Measurements from ENCODE around the gene EIF4A3. TPM values are rescaled to one million over a fixed set of nuclear protein-coding genes. Genes with fewer than 3 reads are reported as not detected.

EIF4A3 gene
- total and polyA plus RNA-seq, 9 of the 15 experiments (the other 6 are each of a cell fraction or from before 2014, with no cell fraction given): 62.7 to 171 (median 127) TPM

GRCh38 chr17:80163336-80163735 is 16.4 kb upstream of the EIF4A3 start:
- no peaks in the 10 kb centered on the region for H3K36me3 ChIP-seq (ENCODE audit: control insufficient read depth, insufficient read depth, low read length)
- intact Hi-C loops (cut with micrococcal nuclease): no loop called here
- TF ChIP-seq NFIC (IDR thresholded peaks at IDR 0.05): 0 out of 2 replicates have a peak, but pooled peaks have one; percentile 53
- TF ChIP-seq FOXK1 (CRISPR knock-in tag; IDR thresholded peaks at IDR 0.05; ENCODE audit: borderline replicate concordance): no peak
- no peaks in the 10 kb centered on the region for H3K79me2 ChIP-seq (ENCODE audit: control insufficient read depth, insufficient read depth, low read length)
- no peaks in the 10 kb centered on the region for H4K20me1 ChIP-seq (replicated peaks; ENCODE audit: control insufficient read depth, insufficient read depth, low read length)
- H3K9me3 ChIP-seq (replicated peaks; ENCODE audit: control insufficient read depth, insufficient read depth, low read depth, low read length): no peaks in the 10 kb centered on the region
- H3K9me1 ChIP-seq (ENCODE audit: control insufficient read depth, insufficient read depth, low read length): no peaks in the 10 kb centered on the region
- no peak overlapping the region for H3K27ac ChIP-seq (ENCODE audit: extremely low read depth, low read depth, low read length)
- no peak overlapping the region for H3K4me2 ChIP-seq (ENCODE audit: insufficient read depth, low read length)
- in situ Hi-C loops (cut with MboI): no loop called here
- FAIRE-seq: no peak
- ChIA-PET CTCF (ENCODE audit: low intra/inter-chr PET ratio) (no interaction called here), POLR2A (interaction anchor here (0.9 to 2.2 kb wide), 2 partner anchors 16 to 18 kb away, joined by 5 to 8 read pairs; partner anchors contain the start of gene EIF4A3)
- no TSS peak for BruUV-seq (replicated peaks)
- H3K4me3 ChIP-seq: no peak overlapping the region
- H2AFZ ChIP-seq (ENCODE audit: low read depth, low read length): no peak overlapping the region
- ATAC-seq: no peak
- WGBS (ENCODE audit: insufficient coverage, low coverage, missing lambda C conversion rate): 5% methylated on average over 4 of the region's 4 CpGs
- DNase-seq (ENCODE audit: extremely low read depth in 1 of 4, low spot score in 3 of 4): no peak
- H3K27me3 ChIP-seq (ENCODE audit: control insufficient read depth in 2 of 2, insufficient read depth in 2 of 2, low read length in 2 of 2): peaks cover 20 to 34% of the 10 kb centered on the region in 2 experiments
- no peak overlapping the region for H3K9ac ChIP-seq (ENCODE audit: insufficient read depth in 1 of 2, low read depth in 2 of 2, low read length in 2 of 2)
- no peaks in the 10 kb centered on the region; a peak in 1 of 5 replicates for H3K4me1 ChIP-seq (replicated peaks in 1 of 2; ENCODE audit: control insufficient read depth in 2 of 2, insufficient read depth in 2 of 2, low read length in 2 of 2)

- CTCF ChIA-PET (ENCODE audit: low intra/inter-chr PET ratio): no interaction called here
- no TSS peak for BruUV-seq (replicated peaks)
- POLR2A ChIA-PET: interaction anchor here (0.7 kb wide), 1 partner anchor 294 kb away, joined by 3 read pairs; no protein-coding TSS in a partner anchor
Observed at GRCh38 chr17:80160536-80160935, 13.6 kb upstream of the EIF4A3 start.

More at GRCh38 chr17:80160536-80160935, 13.6 kb upstream of the EIF4A3 start:
- 10% methylated on average over 3 of the region's 3 CpGs for WGBS (ENCODE audit: insufficient coverage, low coverage, missing lambda C conversion rate)
- ATAC-seq (no peak), FAIRE-seq (no peak), DNase-seq (ENCODE audit: extremely low read depth in 1 of 4, low spot score in 3 of 4) (no peak)
- TF ChIP-seq JUND (IDR thresholded peaks at IDR 0.05; ENCODE audit: borderline replicate concordance, low read depth, low read length) (no peak), JUND (tag; IDR thresholded peaks at IDR 0.05; ENCODE audit: borderline replicate concordance, low read depth, low read length) (no peak), ZNF232 (CRISPR knock-in tag; IDR thresholded peaks at IDR 0.05) (no peak), NR1H2 (CRISPR knock-in tag; IDR thresholded peaks at IDR 0.05) (no peak)
- TF ChIP-seq, protein P1, sequence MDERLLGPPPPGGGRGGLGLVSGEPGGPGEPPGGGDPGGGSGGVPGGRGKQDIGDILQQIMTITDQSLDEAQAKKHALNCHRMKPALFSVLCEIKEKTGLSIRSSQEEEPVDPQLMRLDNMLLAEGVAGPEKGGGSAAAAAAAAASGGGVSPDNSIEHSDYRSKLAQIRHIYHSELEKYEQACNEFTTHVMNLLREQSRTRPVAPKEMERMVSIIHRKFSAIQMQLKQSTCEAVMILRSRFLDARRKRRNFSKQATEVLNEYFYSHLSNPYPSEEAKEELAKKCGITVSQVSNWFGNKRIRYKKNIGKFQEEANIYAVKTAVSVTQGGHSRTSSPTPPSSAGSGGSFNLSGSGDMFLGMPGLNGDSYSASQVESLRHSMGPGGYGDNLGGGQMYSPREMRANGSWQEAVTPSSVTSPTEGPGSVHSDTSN (CRISPR knock-in tag; IDR thresholded peaks at IDR 0.05; ENCODE audit: low read depth): no peak
- TF ChIP-seq, protein P1 (tag; conservative IDR thresholded peaks at IDR 0.05; ENCODE audit: low read depth): no peak
- Histone ChIP-seq H4K20me1 (replicated peaks; ENCODE audit: control insufficient read depth, insufficient read depth, low read length) (no peaks in the 10 kb centered on the region), H3K9me3 (replicated peaks; ENCODE audit: control insufficient read depth, insufficient read depth, low read depth, low read length) (peaks cover 2% of the 10 kb centered on the region; the same call in 1 of the 2 replicates), H3K79me2 (ENCODE audit: control insufficient read depth, insufficient read depth, low read length) (no peaks in the 10 kb centered on the region), H3K36me3 (ENCODE audit: control insufficient read depth, insufficient read depth, low read length) (no peaks in the 10 kb centered on the region), H3K4me1 (replicated peaks in 1 of 2; ENCODE audit: control insufficient read depth in 2 of 2, insufficient read depth in 2 of 2, low read length in 2 of 2) (no peaks in the 10 kb centered on the region; a peak in 1 of 5 replicates), H3K4me3 (no peak overlapping the region), H2AFZ (ENCODE audit: low read depth, low read length) (no peak overlapping the region), H3K4me2 (ENCODE audit: insufficient read depth, low read length) (no peak overlapping the region), H3K27me3 (ENCODE audit: control insufficient read depth in 2 of 2, insufficient read depth in 2 of 2, low read length in 2 of 2) (peaks cover 16 to 19% of the 10 kb centered on the region in 2 experiments), H3K9ac (ENCODE audit: insufficient read depth in 1 of 2, low read depth in 2 of 2, low read length in 2 of 2) (no peak overlapping the region), H3K27ac (ENCODE audit: extremely low read depth, low read depth, low read length) (no peak overlapping the region), H3K9me1 (ENCODE audit: control insufficient read depth, insufficient read depth, low read length) (no peaks in the 10 kb centered on the region)
- intact Hi-C loops (cut with micrococcal nuclease): no loop called here
- in situ Hi-C loops (cut with MboI): no loop called here
